HL-60 (cell line): Measurements from ENCODE around the gene NEDD1.

Experiments
- GABPA ChIP-seq: IDR thresholded peaks from 2 replicates; pipeline ENCODE4 v1.6.1; 2012; ENCODE audit warnings: low read depth
- POLR2AphosphoS5 ChIP-seq: IDR thresholded peaks from 2 replicates; pipeline ENCODE4 v1.6.1; 2012; ENCODE audit warnings: low read depth
- REST ChIP-seq: IDR thresholded peaks from 2 replicates; pipeline ENCODE4 v1.6.1; 2012; ENCODE audit warnings: low read depth; ENCODE audit not compliant: insufficient replicate concordance
- SPI1 ChIP-seq: IDR thresholded peaks from 2 replicates; pipeline ENCODE4 v1.6.1; 2012; ENCODE audit warnings: low read depth, mild to moderate bottlenecking, borderline replicate concordance
- TF ChIP-seq, protein P1 (sequence below): IDR thresholded peaks from one replicate; pipeline ENCODE4 v1.5.1; 2011; ENCODE audit warnings: low read length, control low read depth, inconsistent platforms; ENCODE audit not compliant: insufficient read depth

DNA sequence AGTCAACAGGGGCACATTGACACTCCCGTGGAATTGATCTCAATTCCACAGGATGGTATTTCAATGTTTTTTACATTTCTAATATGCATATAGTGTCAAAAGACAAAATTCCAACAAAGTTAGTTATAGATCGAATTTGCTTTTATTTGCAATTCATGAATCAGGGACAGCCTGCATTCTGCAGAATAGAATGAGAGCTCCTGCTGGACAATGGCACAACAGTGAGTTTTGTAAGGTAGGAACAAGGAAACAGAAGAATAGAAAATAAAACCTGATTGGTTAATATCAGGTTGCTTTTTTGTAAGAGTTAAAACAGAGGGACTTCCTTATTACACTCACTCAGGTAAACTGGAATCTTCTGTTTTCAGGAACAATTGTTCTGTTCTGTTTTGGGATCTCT is 32.8 kb upstream of the NEDD1 start:
- TF ChIP-seq POLR2AphosphoS5: no peak
- TF ChIP-seq, protein P1, sequence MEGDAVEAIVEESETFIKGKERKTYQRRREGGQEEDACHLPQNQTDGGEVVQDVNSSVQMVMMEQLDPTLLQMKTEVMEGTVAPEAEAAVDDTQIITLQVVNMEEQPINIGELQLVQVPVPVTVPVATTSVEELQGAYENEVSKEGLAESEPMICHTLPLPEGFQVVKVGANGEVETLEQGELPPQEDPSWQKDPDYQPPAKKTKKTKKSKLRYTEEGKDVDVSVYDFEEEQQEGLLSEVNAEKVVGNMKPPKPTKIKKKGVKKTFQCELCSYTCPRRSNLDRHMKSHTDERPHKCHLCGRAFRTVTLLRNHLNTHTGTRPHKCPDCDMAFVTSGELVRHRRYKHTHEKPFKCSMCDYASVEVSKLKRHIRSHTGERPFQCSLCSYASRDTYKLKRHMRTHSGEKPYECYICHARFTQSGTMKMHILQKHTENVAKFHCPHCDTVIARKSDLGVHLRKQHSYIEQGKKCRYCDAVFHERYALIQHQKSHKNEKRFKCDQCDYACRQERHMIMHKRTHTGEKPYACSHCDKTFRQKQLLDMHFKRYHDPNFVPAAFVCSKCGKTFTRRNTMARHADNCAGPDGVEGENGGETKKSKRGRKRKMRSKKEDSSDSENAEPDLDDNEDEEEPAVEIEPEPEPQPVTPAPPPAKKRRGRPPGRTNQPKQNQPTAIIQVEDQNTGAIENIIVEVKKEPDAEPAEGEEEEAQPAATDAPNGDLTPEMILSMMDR: no peak
- TF ChIP-seq REST: no peak
- no peak for TF ChIP-seq GABPA
- TF ChIP-seq SPI1: no peak
